Loucy (cell line): ENCODE results near the gene POMT2.

ENCODE experiments used
- H2AFZ ChIP-seq: fragments of 200-600 bp; sonication (generic); 2 replicates; pipeline ENCODE4 v1.6.0; 2016; ENCODE audit warnings: antibody characterized with exemption, mild to moderate bottlenecking, low read length, moderate library complexity
- H3F3A ChIP-seq: fragments of 200-600 bp; 2 replicates; pipeline ENCODE4 v1.6.0; 2016; ENCODE audit warnings: antibody characterized with exemption, low read depth, mild to moderate bottlenecking
- H3K27me3 ChIP-seq: fragments of 200-600 bp; sonication (generic); 2 replicates; pipeline ENCODE4 v1.6.1; 2014; ENCODE audit warnings: low read length, mild to moderate bottlenecking; ENCODE audit not compliant: insufficient read depth, poor library complexity, severe bottlenecking
- H3K36me3 ChIP-seq: fragments of 200-600 bp; sonication (generic); 2 replicates; pipeline ENCODE4 v1.6.1; 2016; ENCODE audit warnings: low read length; ENCODE audit not compliant: insufficient read depth
- H3K4me1 ChIP-seq: fragments of 200-600 bp; sonication (generic); 2 replicates; pipeline ENCODE4 v1.5.1; 2014; ENCODE audit warnings: low read length, mild to moderate bottlenecking; ENCODE audit not compliant: insufficient read depth, poor library complexity, severe bottlenecking
- H3K4me2 ChIP-seq: fragments of 200-600 bp; sonication (generic); 2 replicates; pipeline ENCODE4 v1.6.0; 2014; ENCODE audit warnings: antibody characterized with exemption, low read length, low read depth, mild to moderate bottlenecking; ENCODE audit not compliant: poor library complexity, severe bottlenecking
- H3K4me3 ChIP-seq: fragments of 200-600 bp; sonication (generic); 2 replicates; pipeline ENCODE4 v1.5.1; 2014; ENCODE audit warnings: low read length, mild to moderate bottlenecking, mixed read lengths; ENCODE audit not compliant: poor library complexity, severe bottlenecking
- H3K79me2 ChIP-seq: fragments of 200-600 bp; sonication (generic); 2 replicates; pipeline ENCODE4 v1.6.1; 2014; ENCODE audit warnings: low read length; ENCODE audit not compliant: insufficient read depth
- H3K9ac ChIP-seq: fragments of 200-600 bp; sonication (generic); 2 replicates; pipeline ENCODE4 v1.6.0; 2014; ENCODE audit warnings: mild to moderate bottlenecking, low read depth, low read length, moderate library complexity; ENCODE audit not compliant: poor library complexity, severe bottlenecking
- H3K9me2 ChIP-seq: fragments of 200-600 bp; sonication (generic); replicated peaks from 2 replicates; pipeline ENCODE4 v1.6.1; 2016; ENCODE audit warnings: low read depth, low read length, mixed read lengths
- H3K9me3 ChIP-seq: fragments of 200-600 bp; sonication (generic); 2 replicates; pipeline ENCODE4 v1.6.1; 2014; ENCODE audit warnings: mild to moderate bottlenecking, antibody characterized with exemption, low read length, low read depth; ENCODE audit not compliant: insufficient read depth
- H4K20me1 ChIP-seq: fragments of 200-600 bp; sonication (generic); 2 replicates; pipeline ENCODE4 v1.6.0; 2014; ENCODE audit warnings: antibody characterized with exemption, low read length, mild to moderate bottlenecking; ENCODE audit not compliant: insufficient read depth, poor library complexity, severe bottlenecking
- EZH2phosphoT487 ChIP-seq: fragments of 200-600 bp; IDR thresholded peaks from 2 replicates; pipeline ENCODE4 v1.6.1; 2018; ENCODE audit warnings: antibody characterized with exemption, mild to moderate bottlenecking, moderate library complexity, borderline replicate concordance
- TF ChIP-seq, protein P1 (sequence below): fragments of 200-600 bp; sonication (generic); conservative IDR thresholded peaks from 2 replicates; pipeline ENCODE4 v1.5.1; 2014; ENCODE audit warnings: mild to moderate bottlenecking, antibody characterized with exemption, low read length

POMT2 gene

GRCh38 chr14:77249286-77249685, 71.4 kb downstream of the POMT2 start:
- H4K20me1 ChIP-seq, result no peaks in the 10 kb centered on the region
- H3K9me2 ChIP-seq, result no peaks in the 10 kb centered on the region
- no peak overlapping the region for H3K4me3 ChIP-seq
- no peaks in the 10 kb centered on the region for H3K4me1 ChIP-seq
- H2AFZ ChIP-seq, result no peak overlapping the region
- no peak for TF ChIP-seq EZH2phosphoT487
- TF ChIP-seq, protein P1, sequence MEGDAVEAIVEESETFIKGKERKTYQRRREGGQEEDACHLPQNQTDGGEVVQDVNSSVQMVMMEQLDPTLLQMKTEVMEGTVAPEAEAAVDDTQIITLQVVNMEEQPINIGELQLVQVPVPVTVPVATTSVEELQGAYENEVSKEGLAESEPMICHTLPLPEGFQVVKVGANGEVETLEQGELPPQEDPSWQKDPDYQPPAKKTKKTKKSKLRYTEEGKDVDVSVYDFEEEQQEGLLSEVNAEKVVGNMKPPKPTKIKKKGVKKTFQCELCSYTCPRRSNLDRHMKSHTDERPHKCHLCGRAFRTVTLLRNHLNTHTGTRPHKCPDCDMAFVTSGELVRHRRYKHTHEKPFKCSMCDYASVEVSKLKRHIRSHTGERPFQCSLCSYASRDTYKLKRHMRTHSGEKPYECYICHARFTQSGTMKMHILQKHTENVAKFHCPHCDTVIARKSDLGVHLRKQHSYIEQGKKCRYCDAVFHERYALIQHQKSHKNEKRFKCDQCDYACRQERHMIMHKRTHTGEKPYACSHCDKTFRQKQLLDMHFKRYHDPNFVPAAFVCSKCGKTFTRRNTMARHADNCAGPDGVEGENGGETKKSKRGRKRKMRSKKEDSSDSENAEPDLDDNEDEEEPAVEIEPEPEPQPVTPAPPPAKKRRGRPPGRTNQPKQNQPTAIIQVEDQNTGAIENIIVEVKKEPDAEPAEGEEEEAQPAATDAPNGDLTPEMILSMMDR, result no peak
- H3K9ac ChIP-seq, result no peak overlapping the region
- no peak overlapping the region for H3K4me2 ChIP-seq
- H3F3A ChIP-seq, result no peaks in the 10 kb centered on the region
- no peaks in the 10 kb centered on the region for H3K27me3 ChIP-seq
- H3K79me2 ChIP-seq, result no peaks in the 10 kb centered on the region
- H3K9me3 ChIP-seq, result no peaks in the 10 kb centered on the region
- no peaks in the 10 kb centered on the region for H3K36me3 ChIP-seq

GRCh38 chr14:77248666-77249065, 72.0 kb downstream of the POMT2 start:
- Histone ChIP-seq H3K4me3 (no peak overlapping the region), H3K4me1 (no peaks in the 10 kb centered on the region), H3K36me3 (no peaks in the 10 kb centered on the region), H2AFZ (no peak overlapping the region), H3F3A (no peaks in the 10 kb centered on the region), H3K4me2 (no peak overlapping the region), H3K27me3 (no peaks in the 10 kb centered on the region), H3K9me2 (no peaks in the 10 kb centered on the region), H3K79me2 (no peaks in the 10 kb centered on the region), H3K9me3 (no peaks in the 10 kb centered on the region), H3K9ac (no peak overlapping the region), H4K20me1 (no peaks in the 10 kb centered on the region)
- TF ChIP-seq, protein P1, result no peak
- no peak for TF ChIP-seq EZH2phosphoT487

DNA sequence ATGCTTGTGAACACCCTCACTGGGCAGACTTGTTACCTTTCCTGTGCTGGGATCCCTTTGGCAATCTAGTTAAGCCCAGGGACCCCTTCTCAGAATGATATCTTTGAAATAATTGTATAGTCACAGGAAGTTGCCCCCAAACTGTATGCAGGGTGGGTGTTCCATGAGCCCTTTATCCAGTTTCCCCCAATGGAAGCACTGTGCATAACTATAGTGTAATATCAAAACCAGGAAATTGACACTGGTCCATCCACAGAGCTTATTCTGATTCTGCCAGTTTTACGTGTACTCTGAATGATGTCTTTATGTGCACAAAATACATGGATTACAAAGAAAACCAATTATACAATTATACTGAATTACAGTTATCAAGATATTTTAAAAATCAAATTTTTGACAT, 73.9 kb downstream of the POMT2 start:
- H2AFZ ChIP-seq, result no peak overlapping the region
- no peaks in the 10 kb centered on the region for H3K27me3 ChIP-seq
- no peaks in the 10 kb centered on the region for H3F3A ChIP-seq
- no peak overlapping the region for H3K4me2 ChIP-seq
- no peak for TF ChIP-seq EZH2phosphoT487
- TF ChIP-seq, protein P1, result no peak
- H3K36me3 ChIP-seq, result no peaks in the 10 kb centered on the region
- no peaks in the 10 kb centered on the region for H3K79me2 ChIP-seq
- H3K4me1 ChIP-seq, result no peaks in the 10 kb centered on the region
- no peak overlapping the region for H3K4me3 ChIP-seq
- H3K9me3 ChIP-seq, result no peaks in the 10 kb centered on the region
- no peak overlapping the region for H3K9ac ChIP-seq
- H4K20me1 ChIP-seq, result no peaks in the 10 kb centered on the region
- no peaks in the 10 kb centered on the region for H3K9me2 ChIP-seq
